GM15510 (cell line): ENCODE results near the gene ZNF709.
A peak's percentile ranks its signal among the peaks of the same experiment; 100 is the strongest.

Experiments used
- POLR2A ChIP-seq: IDR thresholded peaks from 3 replicates; pipeline ENCODE4 v1.6.1; 2011; ENCODE audit warnings: borderline replicate concordance; ENCODE audit not compliant: insufficient read length; ENCODE audit errors: extremely low read depth

ZNF709 gene

GRCh38 chr19:12484371-12485051 lies at the start of gene ZNF709:
Gene ZNF709 (minus strand): TSS chr19:12484816. CDS start chr19:12484657, 159 bp downstream.
- TF ChIP-seq POLR2A: peak; percentile 90

- TF ChIP-seq POLR2A: no peak
Observed at GRCh38 chr19:12527034-12527836, 42.6 kb upstream of the ZNF709 start.

GRCh38 chr19:12526542-12526941 lies 41.9 kb upstream of the ZNF709 start:
- no peak for TF ChIP-seq POLR2A

- no peak for TF ChIP-seq POLR2A
Observed at GRCh38 chr19:12521996-12522395, 37.4 kb upstream of the ZNF709 start.

- TF ChIP-seq POLR2A: no peak
Observed at GRCh38 chr19:12513531-12514061, 29.0 kb upstream of the ZNF709 start.

- TF ChIP-seq POLR2A: no peak
Observed at GRCh38 chr19:12497032-12497431, 12.4 kb upstream of the ZNF709 start.

- TF ChIP-seq POLR2A: no peak
Observed at GRCh38 chr19:12496480-12496879, 11.9 kb upstream of the ZNF709 start.

- peak; percentile 62 for TF ChIP-seq POLR2A
Observed at GRCh38 chr19:12495002-12495802, 10.6 kb upstream of the ZNF709 start.

GRCh38 chr19:12494260-12494860 lies 9.7 kb upstream of the ZNF709 start:
- TF ChIP-seq POLR2A: no peak

GRCh38 chr19:12485571-12485970 lies 955 bp upstream of the ZNF709 start:
- TF ChIP-seq POLR2A: no peak

GRCh38 chr19:12485052-12485416 lies 418 bp upstream of the ZNF709 start:
- TF ChIP-seq POLR2A: no peak

GRCh38 chr19:12484011-12484370 lies 625 bp downstream of the ZNF709 start:
- TF ChIP-seq POLR2A: no peak

GRCh38 chr19:12482509-12482886 lies 2.1 kb downstream of the ZNF709 start:
- TF ChIP-seq POLR2A: no peak

- no peak for TF ChIP-seq POLR2A
Observed at GRCh38 chr19:12481781-12482508, 2.7 kb downstream of the ZNF709 start.
